HEK293 (cell line): ENCODE data around the gene PIN4.

ENCODE experiments used
- FEZF1 ChIP-seq: fragments of 450-650 bp; formaldehyde crosslinking; IDR thresholded peaks from 2 replicates; pipeline ENCODE4 v1.5.1; 2016; ENCODE audit warnings: missing biosample characterization, missing genetic modification characterization
- KLF16 ChIP-seq: fragments of 450-650 bp; formaldehyde crosslinking; IDR thresholded peaks from 2 replicates; pipeline ENCODE4 v1.5.1; 2017; ENCODE audit warnings: missing biosample characterization, missing genetic modification characterization
- MZF1 ChIP-seq: fragments of 450-650 bp; formaldehyde crosslinking; IDR thresholded peaks from 2 replicates; pipeline ENCODE4 v1.5.1; 2017; ENCODE audit warnings: missing biosample characterization, missing genetic modification characterization, borderline replicate concordance
- RBAK ChIP-seq: fragments of 450-650 bp; formaldehyde crosslinking; IDR thresholded peaks from 2 replicates; pipeline ENCODE4 v1.5.1; 2016; ENCODE audit warnings: missing biosample characterization, missing genetic modification characterization
- REPIN1 ChIP-seq: fragments of 450-650 bp; formaldehyde crosslinking; IDR thresholded peaks from 2 replicates; pipeline ENCODE4 v1.5.1; 2017; ENCODE audit warnings: missing biosample characterization, missing genetic modification characterization, low read depth
- SCRT2 ChIP-seq: fragments of 450-650 bp; formaldehyde crosslinking; IDR thresholded peaks from 2 replicates; pipeline ENCODE4 v1.5.1; 2016; ENCODE audit warnings: missing biosample characterization, missing genetic modification characterization
- SETDB1 ChIP-seq: IDR thresholded peaks from one replicate; pipeline ENCODE4 v1.6.1; 2017; ENCODE audit warnings: mild to moderate bottlenecking, low read length, moderate library complexity, mixed read lengths; ENCODE audit not compliant: insufficient read length
- SP2 ChIP-seq: fragments of 450-650 bp; formaldehyde crosslinking; IDR thresholded peaks from 2 replicates; pipeline ENCODE4 v1.5.1; 2016; ENCODE audit warnings: missing biosample characterization, missing genetic modification characterization
- TRIM28 ChIP-seq: IDR thresholded peaks from 2 replicates; pipeline ENCODE4 v1.6.1; 2011; ENCODE audit warnings: low read length, control low read depth, borderline replicate concordance
- ZBTB1 ChIP-seq: fragments of 450-650 bp; formaldehyde crosslinking; IDR thresholded peaks from 2 replicates; pipeline ENCODE4 v1.5.1; 2016; ENCODE audit warnings: missing biosample characterization, missing genetic modification characterization
- ZBTB17 ChIP-seq: fragments of 450-650 bp; formaldehyde crosslinking; IDR thresholded peaks from 2 replicates; pipeline ENCODE4 v1.5.1; 2016; ENCODE audit warnings: missing biosample characterization, missing genetic modification characterization
- ZFHX2 ChIP-seq: fragments of 450-650 bp; formaldehyde crosslinking; conservative IDR thresholded peaks from 2 replicates; pipeline ENCODE4 v1.5.1; 2016; ENCODE audit warnings: missing biosample characterization, missing genetic modification characterization
- ZFP69B ChIP-seq: fragments of 450-650 bp; formaldehyde crosslinking; IDR thresholded peaks from 2 replicates; pipeline ENCODE4 v1.5.1; 2016; ENCODE audit warnings: missing biosample characterization, missing genetic modification characterization
- ZNF112 ChIP-seq: fragments of 450-650 bp; formaldehyde crosslinking; IDR thresholded peaks from 2 replicates; pipeline ENCODE4 v1.5.0; 2017; ENCODE audit warnings: missing biosample characterization, missing genetic modification characterization
- ZNF140 ChIP-seq: fragments of 450-650 bp; formaldehyde crosslinking; IDR thresholded peaks from 2 replicates; pipeline ENCODE4 v1.5.1; 2016; ENCODE audit warnings: missing biosample characterization, missing genetic modification characterization
- ZNF157 ChIP-seq: fragments of 450-650 bp; formaldehyde crosslinking; IDR thresholded peaks from 2 replicates; pipeline ENCODE4 v1.5.1; 2016; ENCODE audit warnings: missing biosample characterization, missing genetic modification characterization
- ZNF19 ChIP-seq: fragments of 450-650 bp; formaldehyde crosslinking; IDR thresholded peaks from 2 replicates; pipeline ENCODE4; 2016; ENCODE audit warnings: missing biosample characterization, missing genetic modification characterization, low read depth
- ZNF221 ChIP-seq: fragments of 450-650 bp; formaldehyde crosslinking; IDR thresholded peaks from 2 replicates; pipeline ENCODE4 v1.5.1; 2017; ENCODE audit warnings: missing biosample characterization, missing genetic modification characterization, borderline replicate concordance
- ZNF223 ChIP-seq: fragments of 450-650 bp; formaldehyde crosslinking; IDR thresholded peaks from 2 replicates; pipeline ENCODE4 v1.5.1; 2016; ENCODE audit warnings: missing biosample characterization, missing genetic modification characterization
- ZNF416 ChIP-seq: fragments of 450-650 bp; formaldehyde crosslinking; IDR thresholded peaks from 2 replicates; pipeline ENCODE4 v1.5.1; 2016; ENCODE audit warnings: missing biosample characterization, missing genetic modification characterization
- ZNF433 ChIP-seq: fragments of 450-650 bp; formaldehyde crosslinking; IDR thresholded peaks from 2 replicates; pipeline ENCODE4 v1.5.1; 2016; ENCODE audit warnings: missing biosample characterization, missing genetic modification characterization, low read depth
- ZNF514 ChIP-seq: fragments of 450-650 bp; formaldehyde crosslinking; IDR thresholded peaks from 2 replicates; pipeline ENCODE4 v1.5.1; 2016; ENCODE audit warnings: missing biosample characterization, missing genetic modification characterization
- ZNF548 ChIP-seq: fragments of 450-650 bp; formaldehyde crosslinking; IDR thresholded peaks from 2 replicates; pipeline ENCODE4 v1.5.1; 2016; ENCODE audit warnings: missing biosample characterization, missing genetic modification characterization
- ZNF549 ChIP-seq: fragments of 450-650 bp; IDR thresholded peaks from 2 replicates; pipeline ENCODE4 v1.5.1; 2018; ENCODE audit warnings: missing biosample characterization, missing genetic modification characterization, mild to moderate bottlenecking, inconsistent platforms, moderate library complexity
- ZNF621 ChIP-seq: fragments of 450-650 bp; formaldehyde crosslinking; IDR thresholded peaks from 2 replicates; pipeline ENCODE4 v1.5.1; 2017; ENCODE audit warnings: missing biosample characterization, missing genetic modification characterization
- ZNF626 ChIP-seq: fragments of 450-650 bp; sonication (Bioruptor Pico); formaldehyde crosslinking; IDR thresholded peaks from 2 replicates; pipeline ENCODE4 v1.5.1; 2018; ENCODE audit warnings: missing biosample characterization, missing genetic modification characterization, inconsistent platforms
- ZNF677 ChIP-seq: fragments of 450-650 bp; IDR thresholded peaks from 2 replicates; pipeline ENCODE4 v1.5.0; 2018; ENCODE audit warnings: missing biosample characterization, mild to moderate bottlenecking, missing genetic modification characterization, moderate library complexity
- ZNF747 ChIP-seq: fragments of 450-650 bp; formaldehyde crosslinking; IDR thresholded peaks from 2 replicates; pipeline ENCODE4 v1.5.1; 2016; ENCODE audit warnings: missing biosample characterization, missing genetic modification characterization
- ZNF776 ChIP-seq: fragments of 450-650 bp; formaldehyde crosslinking; IDR thresholded peaks from 2 replicates; pipeline ENCODE4 v1.5.0; 2017; ENCODE audit warnings: missing biosample characterization, missing genetic modification characterization, borderline replicate concordance
- ZXDB ChIP-seq: fragments of 450-650 bp; formaldehyde crosslinking; IDR thresholded peaks from 2 replicates; pipeline ENCODE4 v1.5.1; 2016; ENCODE audit warnings: missing biosample characterization, missing genetic modification characterization
- TF ChIP-seq, protein P1 (sequence below): fragments of 450-650 bp; formaldehyde crosslinking; IDR thresholded peaks from 2 replicates; pipeline ENCODE4 v1.5.1; 2016; ENCODE audit warnings: missing biosample characterization, missing genetic modification characterization
- TF ChIP-seq, protein P2 (sequence below): fragments of 450-650 bp; formaldehyde crosslinking; IDR thresholded peaks from 2 replicates; pipeline ENCODE4 v1.5.1; 2017; ENCODE audit warnings: missing biosample characterization, missing genetic modification characterization
- TF ChIP-seq, protein P3 (sequence below): fragments of 450-650 bp; formaldehyde crosslinking; optimal IDR thresholded peaks from 2 replicates; pipeline ENCODE3; 2016; ENCODE audit warnings: missing biosample characterization, mild to moderate bottlenecking, missing genetic modification characterization
- TF ChIP-seq, protein P4 (sequence below): fragments of 450-650 bp; formaldehyde crosslinking; IDR thresholded peaks from 2 replicates; pipeline ENCODE4 v1.5.1; 2016; ENCODE audit warnings: missing biosample characterization, missing genetic modification characterization, borderline replicate concordance

Gene PIN4

DNA sequence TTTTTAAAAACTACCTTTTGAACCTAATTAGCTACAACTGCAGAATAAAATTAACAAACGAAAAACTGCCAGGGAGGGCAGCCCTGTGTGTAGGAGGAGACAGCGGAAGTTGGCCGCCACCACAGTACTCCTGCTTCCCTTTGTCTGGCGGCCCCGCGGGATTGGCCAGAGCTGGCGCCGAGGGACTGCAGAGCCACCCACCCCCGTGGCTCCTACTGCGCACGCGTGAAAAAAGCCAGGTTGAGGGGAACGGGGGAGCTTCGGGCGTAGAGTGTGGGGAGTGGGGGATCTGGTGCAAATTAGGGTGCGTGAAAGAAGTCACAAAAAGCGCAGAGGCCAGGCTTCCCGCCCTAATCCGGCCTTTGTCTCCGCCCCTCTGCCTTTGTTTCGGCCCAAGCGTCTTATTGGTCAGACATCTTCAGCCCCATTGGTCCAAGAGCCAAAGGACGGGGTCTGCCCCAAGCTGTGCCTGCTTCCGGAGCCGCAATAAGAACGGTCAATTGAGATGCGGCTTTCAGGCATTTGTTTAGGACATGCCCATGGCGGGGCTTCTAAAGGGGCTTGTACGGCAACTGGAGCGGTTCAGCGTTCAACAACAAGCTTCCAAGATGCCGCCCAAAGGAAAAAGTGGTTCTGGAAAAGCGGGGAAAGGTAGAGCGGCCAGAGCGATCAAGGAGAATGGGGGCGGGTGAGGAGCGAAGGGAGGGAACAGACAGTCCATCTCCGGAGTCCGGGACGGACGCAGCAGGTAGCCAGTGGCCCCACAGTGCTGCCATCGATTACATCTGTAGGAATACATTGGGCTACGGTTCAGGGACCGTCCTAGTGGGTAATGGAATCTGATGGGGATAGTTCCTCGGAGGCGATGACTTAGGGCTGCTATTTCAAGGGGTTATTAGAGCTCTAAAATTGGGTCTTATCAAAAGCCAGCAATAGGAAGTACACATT is at the start of gene PIN4 (continued):
- TF ChIP-seq ZBTB17 (tag by site-specific recombination) (peak; percentile 98), ZXDB (peak; percentile 92), ZNF416 (tag by site-specific recombination) (no peak), ZNF19 (no peak), ZNF776 (tag by site-specific recombination) (no peak), ZFHX2 (peak; percentile 77), ZNF157 (tag by site-specific recombination) (no peak), ZNF621 (tag by site-specific recombination) (no peak), RBAK (no peak), ZNF223 (no peak), ZNF221 (tag by site-specific recombination) (no peak), REPIN1 (tag by site-specific recombination) (no peak), ZNF626 (tag by site-specific recombination) (no peak), ZNF433 (tag by site-specific recombination) (no peak), ZFP69B (tag by site-specific recombination) (no peak; the same call in 1 of the 2 replicates), MZF1 (tag by site-specific recombination) (peak; percentile 100), SETDB1 (no peak), ZNF677 (tag by site-specific recombination) (no peak), ZNF514 (no peak), ZBTB1 (tag by site-specific recombination) (no peak; the same call in 1 of the 2 replicates), ZNF140 (no peak), ZNF549 (no peak), TRIM28 (no peak), SCRT2 (tag by site-specific recombination) (peak; percentile 55; the same call in 1 of the 2 replicates), SP2 (tag by site-specific recombination) (peak; percentile 94), ZNF112 (tag by site-specific recombination) (no peak), FEZF1 (tag by site-specific recombination) (peak; percentile 94), ZNF548 (tag by site-specific recombination) (no peak), KLF16 (tag by site-specific recombination) (no peak; the same call in 1 of the 2 replicates), ZNF747 (tag by site-specific recombination) (no peak)
- TF ChIP-seq, protein P1, sequence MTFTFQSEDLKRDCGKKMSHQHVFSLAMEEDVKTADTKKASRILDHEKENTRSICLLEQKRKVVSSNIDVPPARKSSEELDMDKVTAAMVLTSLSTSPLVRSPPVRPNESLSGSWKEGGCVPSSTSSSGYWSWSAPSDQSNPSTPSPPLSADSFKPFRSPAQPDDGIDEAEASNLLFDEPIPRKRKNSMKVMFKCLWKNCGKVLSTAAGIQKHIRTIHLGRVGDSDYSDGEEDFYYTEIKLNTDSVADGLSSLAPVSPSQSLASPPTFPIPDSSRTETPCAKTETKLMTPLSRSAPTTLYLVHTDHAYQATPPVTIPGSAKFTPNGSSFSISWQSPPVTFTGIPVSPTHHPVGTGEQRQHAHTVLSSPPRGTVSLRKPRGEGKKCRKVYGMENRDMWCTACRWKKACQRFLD, result no peak
- TF ChIP-seq, protein P2, sequence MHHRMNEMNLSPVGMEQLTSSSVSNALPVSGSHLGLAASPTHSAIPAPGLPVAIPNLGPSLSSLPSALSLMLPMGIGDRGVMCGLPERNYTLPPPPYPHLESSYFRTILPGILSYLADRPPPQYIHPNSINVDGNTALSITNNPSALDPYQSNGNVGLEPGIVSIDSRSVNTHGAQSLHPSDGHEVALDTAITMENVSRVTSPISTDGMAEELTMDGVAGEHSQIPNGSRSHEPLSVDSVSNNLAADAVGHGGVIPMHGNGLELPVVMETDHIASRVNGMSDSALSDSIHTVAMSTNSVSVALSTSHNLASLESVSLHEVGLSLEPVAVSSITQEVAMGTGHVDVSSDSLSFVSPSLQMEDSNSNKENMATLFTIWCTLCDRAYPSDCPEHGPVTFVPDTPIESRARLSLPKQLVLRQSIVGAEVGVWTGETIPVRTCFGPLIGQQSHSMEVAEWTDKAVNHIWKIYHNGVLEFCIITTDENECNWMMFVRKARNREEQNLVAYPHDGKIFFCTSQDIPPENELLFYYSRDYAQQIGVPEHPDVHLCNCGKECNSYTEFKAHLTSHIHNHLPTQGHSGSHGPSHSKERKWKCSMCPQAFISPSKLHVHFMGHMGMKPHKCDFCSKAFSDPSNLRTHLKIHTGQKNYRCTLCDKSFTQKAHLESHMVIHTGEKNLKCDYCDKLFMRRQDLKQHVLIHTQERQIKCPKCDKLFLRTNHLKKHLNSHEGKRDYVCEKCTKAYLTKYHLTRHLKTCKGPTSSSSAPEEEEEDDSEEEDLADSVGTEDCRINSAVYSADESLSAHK, result no peak
- TF ChIP-seq, protein P3, sequence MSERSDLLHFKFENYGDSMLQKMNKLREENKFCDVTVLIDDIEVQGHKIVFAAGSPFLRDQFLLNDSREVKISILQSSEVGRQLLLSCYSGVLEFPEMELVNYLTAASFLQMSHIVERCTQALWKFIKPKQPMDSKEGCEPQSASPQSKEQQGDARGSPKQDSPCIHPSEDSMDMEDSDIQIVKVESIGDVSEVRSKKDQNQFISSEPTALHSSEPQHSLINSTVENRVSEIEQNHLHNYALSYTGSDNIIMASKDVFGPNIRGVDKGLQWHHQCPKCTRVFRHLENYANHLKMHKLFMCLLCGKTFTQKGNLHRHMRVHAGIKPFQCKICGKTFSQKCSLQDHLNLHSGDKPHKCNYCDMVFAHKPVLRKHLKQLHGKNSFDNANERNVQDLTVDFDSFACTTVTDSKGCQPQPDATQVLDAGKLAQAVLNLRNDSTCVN, result no peak
- TF ChIP-seq, protein P4, sequence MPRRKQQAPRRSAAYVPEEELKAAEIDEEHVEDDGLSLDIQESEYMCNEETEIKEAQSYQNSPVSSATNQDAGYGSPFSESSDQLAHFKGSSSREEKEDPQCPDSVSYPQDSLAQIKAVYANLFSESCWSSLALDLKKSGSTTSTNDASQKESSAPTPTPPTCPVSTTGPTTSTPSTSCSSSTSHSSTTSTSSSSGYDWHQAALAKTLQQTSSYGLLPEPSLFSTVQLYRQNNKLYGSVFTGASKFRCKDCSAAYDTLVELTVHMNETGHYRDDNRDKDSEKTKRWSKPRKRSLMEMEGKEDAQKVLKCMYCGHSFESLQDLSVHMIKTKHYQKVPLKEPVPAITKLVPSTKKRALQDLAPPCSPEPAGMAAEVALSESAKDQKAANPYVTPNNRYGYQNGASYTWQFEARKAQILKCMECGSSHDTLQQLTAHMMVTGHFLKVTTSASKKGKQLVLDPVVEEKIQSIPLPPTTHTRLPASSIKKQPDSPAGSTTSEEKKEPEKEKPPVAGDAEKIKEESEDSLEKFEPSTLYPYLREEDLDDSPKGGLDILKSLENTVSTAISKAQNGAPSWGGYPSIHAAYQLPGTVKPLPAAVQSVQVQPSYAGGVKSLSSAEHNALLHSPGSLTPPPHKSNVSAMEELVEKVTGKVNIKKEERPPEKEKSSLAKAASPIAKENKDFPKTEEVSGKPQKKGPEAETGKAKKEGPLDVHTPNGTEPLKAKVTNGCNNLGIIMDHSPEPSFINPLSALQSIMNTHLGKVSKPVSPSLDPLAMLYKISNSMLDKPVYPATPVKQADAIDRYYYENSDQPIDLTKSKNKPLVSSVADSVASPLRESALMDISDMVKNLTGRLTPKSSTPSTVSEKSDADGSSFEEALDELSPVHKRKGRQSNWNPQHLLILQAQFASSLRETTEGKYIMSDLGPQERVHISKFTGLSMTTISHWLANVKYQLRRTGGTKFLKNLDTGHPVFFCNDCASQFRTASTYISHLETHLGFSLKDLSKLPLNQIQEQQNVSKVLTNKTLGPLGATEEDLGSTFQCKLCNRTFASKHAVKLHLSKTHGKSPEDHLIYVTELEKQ (tag by site-specific recombination), result 0 out of 2 replicates have a peak, but pooled peaks have one; percentile 15
